ENCODE data around the gene WASHC2C. TPM values are rescaled to one million over a fixed set of nuclear protein-coding genes. Genes with fewer than 3 reads are reported as not detected.
"Not testable (repeated sequence)": the region's sequence is repeated elsewhere in the genome, so short reads cannot be mapped to it uniquely, and the experiment has no call there.

Gene WASHC2C
- total and polyA plus RNA-seq, 2 donors (not counting 1 experiment from before 2014, with no cell fraction given) = 32.5 to 75.7 TPM

DNA sequence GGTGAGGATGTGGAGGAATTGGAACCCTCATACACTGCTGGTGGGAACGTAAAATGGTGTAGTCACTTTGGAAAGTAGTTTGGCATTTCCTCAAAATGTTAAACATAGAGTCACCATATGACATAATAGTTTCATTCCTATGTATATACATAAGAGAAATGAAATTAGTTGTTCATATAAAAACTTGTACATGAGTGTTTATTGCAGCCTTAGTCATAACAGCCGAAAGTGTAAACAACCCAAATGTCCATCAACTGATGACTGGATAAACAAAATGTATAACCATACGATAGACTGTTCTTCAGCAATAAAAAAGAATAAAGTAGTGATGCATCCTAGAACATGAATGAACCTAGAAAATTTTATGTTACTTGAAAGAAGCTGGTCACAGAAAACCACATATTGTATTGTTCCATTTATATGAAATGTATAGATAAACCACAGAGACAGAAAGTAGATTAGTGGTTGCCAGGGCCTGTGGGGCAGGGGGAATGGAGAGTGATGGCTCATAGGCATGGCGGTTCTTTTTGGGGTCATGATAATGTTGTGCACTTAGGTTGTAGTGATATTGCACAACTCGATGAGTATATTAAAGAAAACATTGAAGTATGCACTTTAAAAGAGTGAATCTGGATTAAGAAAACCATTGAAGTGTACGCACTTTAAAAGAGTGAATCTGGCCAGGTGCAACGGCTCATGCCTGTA is 44.8 kb downstream of the WASHC2C start:
- H3K4me3 ChIP-seq (ENCODE audit: control extremely low read depth in 1 of 5, extremely low read depth in 1 of 5, insufficient read depth in 1 of 5, low read depth in 2 of 5, low read length in 4 of 5); H3K4me2 ChIP-seq (replicated peaks; ENCODE audit: low read depth, low read length, poor library complexity, severe bottlenecking); POLR2A ChIA-PET; H3K9me3 ChIP-seq (ENCODE audit: control extremely low read depth in 1 of 3, control insufficient read depth in 2 of 3, insufficient read depth in 1 of 3, low read length in 2 of 3); H4K20me1 ChIP-seq (ENCODE audit: control insufficient read depth, insufficient read depth, low read length, poor library complexity, severe bottlenecking); H3K27me3 Mint-ChIP-seq; H3K27me3 ChIP-seq (replicated peaks in 1 of 4; ENCODE audit: control extremely low read depth in 1 of 4, control insufficient read depth in 3 of 4, insufficient read depth in 4 of 4, low read length in 3 of 4); H3K4me3 Mint-ChIP-seq; H3K27ac Mint-ChIP-seq; H3K27ac ChIP-seq (ENCODE audit: low read length in 2 of 2); H3K4me1 ChIP-seq (ENCODE audit: control insufficient read depth in 2 of 2, insufficient read depth in 2 of 2, low read length in 2 of 2); CTCF ChIA-PET; ATAC-seq (ENCODE audit: low read depth); DNase-seq; H3K9me3 Mint-ChIP-seq (ENCODE audit: insufficient read depth); H3K79me2 ChIP-seq (ENCODE audit: control insufficient read depth, insufficient read depth, low read length); H2AFZ ChIP-seq (ENCODE audit: insufficient read depth, low read depth, low read length, poor library complexity, severe bottlenecking); H3K4me1 Mint-ChIP-seq; H3K9ac ChIP-seq (ENCODE audit: low read length); H3K36me3 ChIP-seq (replicated peaks in 1 of 2; ENCODE audit: control extremely low read depth in 1 of 2, control insufficient read depth in 1 of 2, extremely low read depth in 1 of 2, insufficient read depth in 2 of 2, low read length in 1 of 2); intact Hi-C loops (cut with micrococcal nuclease): not testable (repeated sequence)
- WGBS (ENCODE audit: insufficient coverage) = no CpG with 5 or more reads among the region's 7 CpGs

DNA sequence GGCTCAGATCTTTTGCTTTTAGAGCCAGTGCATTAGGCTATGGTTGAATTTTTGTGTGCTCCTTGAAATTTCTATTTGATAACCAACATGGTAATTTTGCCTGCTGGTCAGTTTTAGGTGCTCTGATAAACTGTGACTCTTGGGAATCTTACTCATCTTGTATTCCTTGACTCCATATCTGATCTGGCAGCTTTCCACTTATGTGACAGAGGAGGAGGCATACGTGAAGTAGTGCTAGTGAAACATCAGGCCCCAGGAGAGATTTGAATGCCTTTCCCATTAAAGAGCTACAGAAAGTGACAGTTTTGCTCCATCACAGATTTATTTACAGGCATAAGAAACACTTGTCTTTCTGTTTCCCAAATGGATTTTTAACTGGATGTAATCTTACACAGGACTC is 59.2 kb downstream of the WASHC2C start:
- H2AFZ ChIP-seq (ENCODE audit: insufficient read depth, low read depth, low read length, poor library complexity, severe bottlenecking); H3K27ac Mint-ChIP-seq; H3K4me1 ChIP-seq (ENCODE audit: control insufficient read depth in 2 of 2, insufficient read depth in 2 of 2, low read length in 2 of 2); H3K4me1 Mint-ChIP-seq; ATAC-seq (ENCODE audit: low read depth); H3K36me3 ChIP-seq (replicated peaks in 1 of 2; ENCODE audit: control extremely low read depth in 1 of 2, control insufficient read depth in 1 of 2, extremely low read depth in 1 of 2, insufficient read depth in 2 of 2, low read length in 1 of 2); CTCF ChIA-PET; H3K4me2 ChIP-seq (replicated peaks; ENCODE audit: low read depth, low read length, poor library complexity, severe bottlenecking); H3K4me3 ChIP-seq (ENCODE audit: control extremely low read depth in 1 of 5, extremely low read depth in 1 of 5, insufficient read depth in 1 of 5, low read depth in 2 of 5, low read length in 4 of 5); DNase-seq; POLR2A ChIA-PET; H3K9me3 ChIP-seq (ENCODE audit: control extremely low read depth in 1 of 3, control insufficient read depth in 2 of 3, insufficient read depth in 1 of 3, low read length in 2 of 3); H3K79me2 ChIP-seq (ENCODE audit: control insufficient read depth, insufficient read depth, low read length); H3K4me3 Mint-ChIP-seq; H3K9ac ChIP-seq (ENCODE audit: low read length); H3K9me3 Mint-ChIP-seq (ENCODE audit: insufficient read depth); intact Hi-C loops (cut with micrococcal nuclease); H4K20me1 ChIP-seq (ENCODE audit: control insufficient read depth, insufficient read depth, low read length, poor library complexity, severe bottlenecking); H3K27me3 Mint-ChIP-seq; H3K27me3 ChIP-seq (replicated peaks in 1 of 4; ENCODE audit: control extremely low read depth in 1 of 4, control insufficient read depth in 3 of 4, insufficient read depth in 4 of 4, low read length in 3 of 4); H3K27ac ChIP-seq (ENCODE audit: low read length in 2 of 2): not testable (repeated sequence)
- WGBS (ENCODE audit: insufficient coverage) = no CpG with 5 or more reads among the region's 1 CpG

DNA sequence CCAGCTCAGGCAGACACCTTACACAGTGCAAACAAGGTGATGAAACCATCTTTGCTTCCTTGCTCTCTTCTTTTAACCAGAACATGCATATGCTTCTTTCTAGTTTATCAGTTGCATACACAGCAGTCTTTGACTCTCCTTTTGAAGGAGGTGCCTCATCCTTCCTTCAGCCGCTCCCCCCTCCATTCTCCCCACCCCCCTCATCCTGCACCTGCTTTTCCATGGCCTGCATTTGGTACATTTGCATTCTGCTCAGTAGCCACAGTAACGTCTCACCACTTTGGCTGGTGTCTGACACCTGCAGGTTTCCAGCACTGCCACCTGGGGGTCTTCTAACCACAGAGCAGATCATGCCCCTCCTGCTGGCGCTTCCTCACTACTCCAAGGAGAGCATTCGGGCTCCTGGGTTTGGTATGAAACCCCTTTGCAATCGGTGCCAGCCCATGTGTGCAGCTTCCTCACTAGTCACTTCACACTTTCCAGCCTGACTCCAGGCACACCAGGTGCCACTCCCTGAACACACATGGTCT is 60.2 kb downstream of the WASHC2C start:
- CTCF ChIA-PET, H3K27ac Mint-ChIP-seq, DNase-seq: not testable (repeated sequence)

DNA sequence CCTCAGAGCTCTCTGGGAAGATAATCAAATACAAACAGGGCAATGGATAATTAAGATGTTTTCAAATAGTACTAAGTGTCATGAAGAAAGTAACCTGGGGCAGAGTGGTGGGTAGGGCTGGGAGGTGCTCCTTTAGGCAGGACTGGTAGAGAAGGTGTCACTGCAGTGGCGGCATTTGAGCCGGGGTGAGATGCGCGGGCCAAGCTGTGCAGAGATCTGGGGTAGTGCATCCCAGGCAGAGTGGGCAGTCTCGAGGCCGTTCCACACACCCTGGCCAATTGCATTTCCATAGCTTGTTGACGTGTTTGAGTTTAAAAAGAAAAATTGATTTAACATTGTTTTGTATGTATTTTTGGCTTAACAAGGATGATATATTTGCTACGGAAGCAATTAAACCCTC is 62.9 kb downstream of the WASHC2C start:
- H3K27ac ChIP-seq (ENCODE audit: low read length in 2 of 2); H3K4me3 Mint-ChIP-seq; H3K27me3 ChIP-seq (replicated peaks in 1 of 4; ENCODE audit: control extremely low read depth in 1 of 4, control insufficient read depth in 3 of 4, insufficient read depth in 4 of 4, low read length in 3 of 4); H3K9me3 ChIP-seq (ENCODE audit: control extremely low read depth in 1 of 3, control insufficient read depth in 2 of 3, insufficient read depth in 1 of 3, low read length in 2 of 3); H3K36me3 ChIP-seq (replicated peaks in 1 of 2; ENCODE audit: control extremely low read depth in 1 of 2, control insufficient read depth in 1 of 2, extremely low read depth in 1 of 2, insufficient read depth in 2 of 2, low read length in 1 of 2); H3K4me3 ChIP-seq (ENCODE audit: control extremely low read depth in 1 of 5, extremely low read depth in 1 of 5, insufficient read depth in 1 of 5, low read depth in 2 of 5, low read length in 4 of 5); H4K20me1 ChIP-seq (ENCODE audit: control insufficient read depth, insufficient read depth, low read length, poor library complexity, severe bottlenecking); H3K27me3 Mint-ChIP-seq; H3K9me3 Mint-ChIP-seq (ENCODE audit: insufficient read depth); ATAC-seq (ENCODE audit: low read depth); H3K4me1 ChIP-seq (ENCODE audit: control insufficient read depth in 2 of 2, insufficient read depth in 2 of 2, low read length in 2 of 2); H3K9ac ChIP-seq (ENCODE audit: low read length); DNase-seq; CTCF ChIA-PET; H2AFZ ChIP-seq (ENCODE audit: insufficient read depth, low read depth, low read length, poor library complexity, severe bottlenecking); H3K79me2 ChIP-seq (ENCODE audit: control insufficient read depth, insufficient read depth, low read length); H3K4me2 ChIP-seq (replicated peaks; ENCODE audit: low read depth, low read length, poor library complexity, severe bottlenecking); H3K27ac Mint-ChIP-seq; intact Hi-C loops (cut with micrococcal nuclease); H3K4me1 Mint-ChIP-seq; POLR2A ChIA-PET: not testable (repeated sequence)
- WGBS (ENCODE audit: insufficient coverage) = 95% methylated on average over 7 of the region's 8 CpGs

More for the DNA sequence above, 60.2 kb downstream of the WASHC2C start:
- intact Hi-C loops (cut with micrococcal nuclease); H2AFZ ChIP-seq (ENCODE audit: insufficient read depth, low read depth, low read length, poor library complexity, severe bottlenecking); H3K79me2 ChIP-seq (ENCODE audit: control insufficient read depth, insufficient read depth, low read length); H3K27me3 Mint-ChIP-seq; POLR2A ChIA-PET; H3K36me3 ChIP-seq (replicated peaks in 1 of 2; ENCODE audit: control extremely low read depth in 1 of 2, control insufficient read depth in 1 of 2, extremely low read depth in 1 of 2, insufficient read depth in 2 of 2, low read length in 1 of 2); H3K9me3 Mint-ChIP-seq (ENCODE audit: insufficient read depth); H3K4me3 Mint-ChIP-seq; H3K4me2 ChIP-seq (replicated peaks; ENCODE audit: low read depth, low read length, poor library complexity, severe bottlenecking); H3K9ac ChIP-seq (ENCODE audit: low read length); H4K20me1 ChIP-seq (ENCODE audit: control insufficient read depth, insufficient read depth, low read length, poor library complexity, severe bottlenecking); H3K4me1 ChIP-seq (ENCODE audit: control insufficient read depth in 2 of 2, insufficient read depth in 2 of 2, low read length in 2 of 2); ATAC-seq (ENCODE audit: low read depth); H3K9me3 ChIP-seq (ENCODE audit: control extremely low read depth in 1 of 3, control insufficient read depth in 2 of 3, insufficient read depth in 1 of 3, low read length in 2 of 3); H3K4me3 ChIP-seq (ENCODE audit: control extremely low read depth in 1 of 5, extremely low read depth in 1 of 5, insufficient read depth in 1 of 5, low read depth in 2 of 5, low read length in 4 of 5); H3K4me1 Mint-ChIP-seq; H3K27me3 ChIP-seq (replicated peaks in 1 of 4; ENCODE audit: control extremely low read depth in 1 of 4, control insufficient read depth in 3 of 4, insufficient read depth in 4 of 4, low read length in 3 of 4); H3K27ac ChIP-seq (ENCODE audit: low read length in 2 of 2): not testable (repeated sequence)
- no CpG with 5 or more reads among the region's 5 CpGs for WGBS (ENCODE audit: insufficient coverage)
